ENCODE data around the gene AFAP1L1. TPM values are rescaled to one million over a fixed set of nuclear protein-coding genes. Genes with fewer than 3 reads are reported as not detected.
A peak's percentile ranks its signal among the peaks of the same experiment; 100 is the strongest.

The AFAP1L1 gene
- total and polyA plus RNA-seq, 3 donors from 2014 or later = 10.4 to 12.6 (median 11.9) TPM

DNA sequence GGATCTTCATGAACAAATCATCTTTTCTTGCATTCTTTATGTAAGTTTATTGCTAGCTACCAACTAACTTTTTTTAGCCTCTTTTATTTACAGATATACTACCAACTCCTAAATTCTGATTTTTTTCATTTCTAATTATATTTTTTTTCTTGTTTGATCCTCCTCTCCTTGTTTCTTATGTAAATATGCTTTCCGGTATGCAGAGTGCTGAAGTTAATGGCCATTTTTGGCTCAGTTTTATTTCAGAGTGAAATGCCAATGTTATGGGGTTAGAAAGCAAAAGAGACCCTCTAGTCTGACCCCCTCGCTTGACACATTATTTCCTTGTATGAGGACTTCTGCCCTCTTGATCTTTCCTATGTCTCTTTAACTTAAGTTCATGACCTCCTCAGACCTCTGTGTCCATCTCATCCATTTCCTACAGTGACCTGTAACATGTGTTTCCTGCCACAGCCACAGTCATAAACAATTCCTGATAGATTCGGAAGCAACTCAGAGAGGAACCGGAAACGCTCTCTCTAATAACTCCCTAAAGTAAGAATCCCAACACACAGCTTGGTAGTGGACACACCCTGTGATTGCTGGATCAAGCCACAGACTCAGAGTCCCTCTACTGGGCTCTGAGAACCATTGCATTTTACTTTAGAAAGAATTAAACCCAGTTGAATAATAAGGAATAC is 42.9 kb upstream of the AFAP1L1 start:
- intact Hi-C loops (cut with DNase I; ENCODE audit: low total_unique reads) = no loop called here

DNA sequence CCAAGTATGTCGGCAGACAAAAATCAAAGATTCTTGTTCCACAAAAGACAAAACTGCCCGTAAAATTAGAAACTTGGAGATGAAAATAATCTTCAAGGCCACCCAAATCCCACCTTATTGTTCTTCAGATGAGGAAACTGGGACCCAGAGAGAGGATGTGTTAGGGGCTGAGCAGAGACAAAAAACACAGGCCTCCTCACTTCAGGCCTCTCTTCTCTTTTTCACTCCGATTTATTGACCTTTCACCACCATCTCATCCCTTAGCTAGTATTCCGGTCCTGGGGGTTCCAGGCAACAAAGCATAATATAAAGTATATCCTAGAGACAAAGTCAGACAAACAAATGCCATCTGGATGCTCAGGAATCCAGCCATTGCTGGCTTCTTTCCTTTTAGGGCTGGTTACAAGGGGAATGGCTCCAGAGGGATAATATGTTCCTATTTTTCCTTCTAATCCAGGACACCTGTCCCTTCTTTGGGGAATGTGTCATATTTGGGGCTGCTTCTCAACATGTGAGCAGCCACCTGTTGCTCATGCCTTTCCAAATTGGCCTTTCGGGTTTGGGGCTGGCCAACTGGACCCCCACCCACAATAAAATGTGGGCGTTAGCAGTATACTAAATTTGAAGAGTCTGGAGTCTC is 42.2 kb upstream of the AFAP1L1 start:
- Histone ChIP-seq H3K4me3 (no peak overlapping the region), H3K27me3 (no peaks in the 10 kb centered on the region), H3K36me3 (ENCODE audit: low read depth, missing control alignments) (no peaks in the 10 kb centered on the region), H3K4me1 (no peaks in the 10 kb centered on the region), H3K27ac (no peak overlapping the region), H3K9me3 (no peaks in the 10 kb centered on the region)
- WGBS, 2 donors = 61 to 62% methylated on average over 6 of the region's 6 CpGs
- intact Hi-C loops (cut with DNase I; ENCODE audit: low total_unique reads) = no loop called here
- no peak for TF ChIP-seq POLR2A (IDR thresholded peaks at IDR 0.05)
- TF ChIP-seq, protein P1, sequence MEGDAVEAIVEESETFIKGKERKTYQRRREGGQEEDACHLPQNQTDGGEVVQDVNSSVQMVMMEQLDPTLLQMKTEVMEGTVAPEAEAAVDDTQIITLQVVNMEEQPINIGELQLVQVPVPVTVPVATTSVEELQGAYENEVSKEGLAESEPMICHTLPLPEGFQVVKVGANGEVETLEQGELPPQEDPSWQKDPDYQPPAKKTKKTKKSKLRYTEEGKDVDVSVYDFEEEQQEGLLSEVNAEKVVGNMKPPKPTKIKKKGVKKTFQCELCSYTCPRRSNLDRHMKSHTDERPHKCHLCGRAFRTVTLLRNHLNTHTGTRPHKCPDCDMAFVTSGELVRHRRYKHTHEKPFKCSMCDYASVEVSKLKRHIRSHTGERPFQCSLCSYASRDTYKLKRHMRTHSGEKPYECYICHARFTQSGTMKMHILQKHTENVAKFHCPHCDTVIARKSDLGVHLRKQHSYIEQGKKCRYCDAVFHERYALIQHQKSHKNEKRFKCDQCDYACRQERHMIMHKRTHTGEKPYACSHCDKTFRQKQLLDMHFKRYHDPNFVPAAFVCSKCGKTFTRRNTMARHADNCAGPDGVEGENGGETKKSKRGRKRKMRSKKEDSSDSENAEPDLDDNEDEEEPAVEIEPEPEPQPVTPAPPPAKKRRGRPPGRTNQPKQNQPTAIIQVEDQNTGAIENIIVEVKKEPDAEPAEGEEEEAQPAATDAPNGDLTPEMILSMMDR (IDR thresholded peaks at IDR 0.05) = no peak
- DNase-seq = no peak

More for the DNA sequence above, 42.9 kb upstream of the AFAP1L1 start:
- WGBS, 2 donors = 50 to 53% methylated on average over 5 of the region's 5 CpGs
- Histone ChIP-seq H3K36me3 (ENCODE audit: low read depth, missing control alignments) (no peaks in the 10 kb centered on the region), H3K9me3 (no peaks in the 10 kb centered on the region), H3K27ac (no peak overlapping the region), H3K4me3 (no peak overlapping the region), H3K27me3 (no peaks in the 10 kb centered on the region), H3K4me1 (no peaks in the 10 kb centered on the region)
- TF ChIP-seq, protein P1 (IDR thresholded peaks at IDR 0.05) = peak; percentile 50 to 72 (median 66)
- no peak for TF ChIP-seq POLR2A (IDR thresholded peaks at IDR 0.05)
- peak; percentile 48 for DNase-seq

GRCh38 chr5:149235841-149236240 is 35.8 kb upstream of the AFAP1L1 start:
- DNase-seq = no peak
- intact Hi-C loops (cut with DNase I; ENCODE audit: low total_unique reads) = no loop called here
- H3K9me3 ChIP-seq = no peaks in the 10 kb centered on the region
- H3K4me1 ChIP-seq = no peaks in the 10 kb centered on the region
- H3K36me3 ChIP-seq (ENCODE audit: low read depth, missing control alignments) = no peaks in the 10 kb centered on the region
- H3K27ac ChIP-seq = no peak overlapping the region
- H3K4me3 ChIP-seq = no peak overlapping the region
- no peaks in the 10 kb centered on the region for H3K27me3 ChIP-seq
- no peak for TF ChIP-seq POLR2A (IDR thresholded peaks at IDR 0.05)
- TF ChIP-seq, protein P1 (IDR thresholded peaks at IDR 0.05) = no peak

DNA sequence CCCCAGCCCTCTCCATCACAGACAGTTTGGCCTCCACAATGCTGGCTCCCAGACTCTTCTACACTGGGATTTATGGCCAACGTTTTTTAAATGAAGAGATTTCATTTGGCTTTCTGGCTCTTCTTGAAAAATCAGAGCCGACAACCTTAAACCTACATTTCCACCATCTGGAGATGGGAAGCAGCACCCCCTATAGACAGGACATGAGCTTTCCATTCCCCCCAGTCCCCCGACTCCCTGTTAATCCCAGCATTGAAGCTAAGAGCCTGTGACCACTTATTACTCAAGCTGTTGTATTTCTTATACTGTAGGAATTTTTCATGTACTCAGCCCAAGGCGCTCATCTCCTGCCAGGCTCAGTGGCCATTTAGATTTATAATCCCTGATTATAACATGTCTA is 34.0 kb upstream of the AFAP1L1 start:
- WGBS, 2 donors = 61 to 74% methylated on average over 4 of the region's 4 CpGs
- Histone ChIP-seq H3K4me1 (no peaks in the 10 kb centered on the region), H3K27ac (no peak overlapping the region), H3K27me3 (no peaks in the 10 kb centered on the region), H3K9me3 (no peaks in the 10 kb centered on the region), H3K36me3 (ENCODE audit: low read depth, missing control alignments) (no peaks in the 10 kb centered on the region), H3K4me3 (no peak overlapping the region)
- no peak for TF ChIP-seq POLR2A (IDR thresholded peaks at IDR 0.05)
- TF ChIP-seq, protein P1 (IDR thresholded peaks at IDR 0.05) = no peak
- no peak for DNase-seq
- intact Hi-C loops (cut with DNase I; ENCODE audit: low total_unique reads) = no loop called here

DNA sequence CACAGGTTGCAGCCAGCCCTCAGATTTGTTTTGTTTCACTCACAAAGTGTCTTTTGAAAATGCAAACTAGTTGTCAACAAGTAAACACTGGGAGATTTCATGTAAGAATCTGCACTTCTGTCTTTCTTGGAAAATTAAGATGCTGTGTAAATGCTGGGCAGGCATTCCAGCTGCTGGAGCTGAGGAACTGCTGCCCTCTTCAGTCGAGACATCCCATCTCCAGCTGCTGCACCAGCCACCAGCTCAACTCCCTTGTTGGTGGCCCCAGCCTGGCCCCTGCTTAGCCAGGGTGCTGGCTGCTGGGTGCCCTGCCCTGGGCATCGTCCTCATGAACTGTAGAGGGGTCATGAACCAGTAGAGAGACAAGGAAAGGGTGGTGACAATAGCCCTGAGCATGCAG is 33.1 kb upstream of the AFAP1L1 start:
- Histone ChIP-seq H3K4me3 (no peak overlapping the region), H3K27me3 (no peaks in the 10 kb centered on the region), H3K4me1 (no peaks in the 10 kb centered on the region), H3K36me3 (ENCODE audit: low read depth, missing control alignments) (no peaks in the 10 kb centered on the region), H3K9me3 (no peaks in the 10 kb centered on the region), H3K27ac (no peak overlapping the region)
- no peak for DNase-seq
- intact Hi-C loops (cut with DNase I; ENCODE audit: low total_unique reads) = no loop called here
- 53 to 71% methylated on average over 2 of the region's 2 CpGs for WGBS, 2 donors
- TF ChIP-seq POLR2A (IDR thresholded peaks at IDR 0.05) = no peak
- TF ChIP-seq, protein P1 (IDR thresholded peaks at IDR 0.05) = no peak
